ENCODE results near the gene ACAA1. TPM values are rescaled to one million over a fixed set of nuclear protein-coding genes. Genes with fewer than 3 reads are reported as not detected.

Gene ACAA1
- total and polyA plus RNA-seq, 9 of the 15 experiments (the other 6 are each of a cell fraction or from before 2014, with no cell fraction given): 4.0 to 88.9 (median 57.2) TPM

DNA sequence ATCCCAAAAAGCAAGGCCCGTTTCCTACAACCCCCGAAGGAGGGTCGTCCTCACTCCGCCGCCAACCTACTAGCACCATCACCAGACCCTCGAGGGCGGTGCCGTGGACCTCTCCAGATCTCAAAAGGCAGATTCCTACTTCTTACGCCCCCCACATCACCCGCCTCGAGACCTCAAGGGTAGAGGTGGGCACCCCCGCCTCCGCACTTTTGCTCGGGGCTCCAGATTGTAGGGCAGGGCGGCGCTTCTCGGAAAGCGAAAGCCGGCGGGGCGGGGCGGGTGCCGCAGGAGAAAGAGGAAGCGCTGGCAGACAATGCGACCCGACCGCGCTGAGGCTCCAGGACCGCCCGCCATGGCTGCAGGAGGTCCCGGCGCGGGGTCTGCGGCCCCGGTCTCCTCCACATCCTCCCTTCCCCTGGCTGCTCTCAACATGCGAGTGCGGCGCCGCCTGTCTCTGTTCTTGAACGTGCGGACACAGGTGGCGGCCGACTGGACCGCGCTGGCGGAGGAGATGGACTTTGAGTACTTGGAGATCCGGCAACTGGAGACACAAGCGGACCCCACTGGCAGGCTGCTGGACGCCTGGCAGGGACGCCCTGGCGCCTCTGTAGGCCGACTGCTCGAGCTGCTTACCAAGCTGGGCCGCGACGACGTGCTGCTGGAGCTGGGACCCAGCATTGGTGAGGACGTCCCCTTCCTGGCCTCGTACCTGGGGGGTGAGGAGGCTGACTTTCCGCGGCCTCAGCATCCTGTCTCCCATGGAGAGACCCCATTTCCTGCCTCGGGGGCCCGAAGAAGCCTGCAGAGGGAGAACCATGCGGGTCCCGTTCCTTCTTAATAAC is 1.6 kb upstream of the ACAA1 start, which contains the start of gene MYD88 (continued):
- TF ChIP-seq, protein P1, sequence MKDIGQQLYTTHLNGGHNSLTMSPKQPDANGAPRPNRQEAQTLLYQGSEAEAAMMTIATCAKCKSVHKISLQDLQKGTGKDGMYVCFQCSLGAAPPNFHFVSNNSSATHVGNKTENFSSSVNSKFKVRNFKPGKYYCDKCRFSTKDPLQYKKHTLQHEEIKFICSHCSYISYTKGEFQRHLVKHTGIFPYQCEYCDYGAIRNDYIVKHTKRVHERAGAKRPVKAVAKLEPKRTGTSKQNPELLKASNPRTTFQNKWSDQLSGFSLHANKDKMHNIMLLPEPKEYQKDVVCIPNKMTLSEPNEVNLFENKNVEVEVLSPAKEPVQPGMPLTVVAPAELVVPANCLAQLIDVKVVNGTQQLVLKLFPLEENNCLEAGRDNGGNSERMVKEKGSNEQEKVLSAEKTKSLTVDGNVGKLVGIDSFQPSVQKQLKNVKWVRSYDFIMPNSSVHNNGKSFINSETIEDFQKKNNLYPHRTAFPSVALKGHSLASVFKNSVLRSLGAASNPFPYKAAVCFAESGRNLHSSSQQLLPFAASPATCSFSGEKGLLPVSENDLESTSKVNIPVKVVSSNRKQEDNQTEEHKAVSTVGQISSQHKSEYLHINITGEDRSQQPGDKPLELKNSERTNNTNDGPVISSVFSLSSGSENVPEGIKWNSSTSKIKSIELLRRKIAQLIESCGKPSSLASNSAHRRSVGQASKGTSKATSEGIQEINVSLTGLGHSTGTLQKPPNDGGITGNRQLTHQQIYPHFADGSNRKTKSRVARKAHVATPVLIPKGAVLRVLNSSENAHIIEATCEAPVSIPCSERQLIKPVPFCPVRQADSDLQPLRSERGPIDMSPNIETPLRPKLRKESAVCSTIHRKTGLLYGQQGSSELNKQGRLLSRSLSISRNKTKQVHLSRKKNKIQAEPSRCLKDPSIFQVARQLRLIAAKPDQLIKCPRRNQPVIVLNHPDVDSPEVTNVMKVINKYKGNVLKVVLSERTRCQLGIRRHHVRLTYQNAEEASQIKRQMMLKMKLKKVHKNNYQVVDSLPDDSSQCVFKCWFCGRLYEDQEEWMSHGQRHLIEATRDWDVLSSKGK (CRISPR knock-in tag; IDR thresholded peaks at IDR 0.05): no peak
- TF ChIP-seq SP1 (CRISPR knock-in tag; IDR thresholded peaks at IDR 0.05) (peak; percentile 61; the same call in 1 of the 2 replicates), U2AF1 (optimal IDR thresholded peaks at IDR 0.05; ENCODE audit: low read depth, low read length) (peak; percentile 51), TAF7 (tag; IDR thresholded peaks at IDR 0.05) (peak; percentile 88), ZBED1 (IDR thresholded peaks at IDR 0.05) (no peak), GTF2A2 (tag; IDR thresholded peaks at IDR 0.05) (0 out of 2 replicates have a peak, but pooled peaks have one; percentile 20), MYNN (IDR thresholded peaks at IDR 0.05) (no peak), MYNN (CRISPR knock-in tag; IDR thresholded peaks at IDR 0.05) (no peak)
- TF ChIP-seq, protein P2, sequence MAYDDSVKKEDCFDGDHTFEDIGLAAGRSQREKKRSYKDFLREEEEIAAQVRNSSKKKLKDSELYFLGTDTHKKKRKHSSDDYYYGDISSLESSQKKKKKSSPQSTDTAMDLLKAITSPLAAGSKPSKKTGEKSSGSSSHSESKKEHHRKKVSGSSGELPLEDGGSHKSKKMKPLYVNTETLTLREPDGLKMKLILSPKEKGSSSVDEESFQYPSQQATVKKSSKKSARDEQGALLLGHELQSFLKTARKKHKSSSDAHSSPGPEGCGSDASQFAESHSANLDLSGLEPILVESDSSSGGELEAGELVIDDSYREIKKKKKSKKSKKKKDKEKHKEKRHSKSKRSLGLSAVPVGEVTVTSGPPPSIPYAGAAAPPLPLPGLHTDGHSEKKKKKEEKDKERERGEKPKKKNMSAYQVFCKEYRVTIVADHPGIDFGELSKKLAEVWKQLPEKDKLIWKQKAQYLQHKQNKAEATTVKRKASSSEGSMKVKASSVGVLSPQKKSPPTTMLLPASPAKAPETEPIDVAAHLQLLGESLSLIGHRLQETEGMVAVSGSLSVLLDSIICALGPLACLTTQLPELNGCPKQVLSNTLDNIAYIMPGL (CRISPR knock-in tag; IDR thresholded peaks at IDR 0.05): no peak
- TF ChIP-seq, protein P3, sequence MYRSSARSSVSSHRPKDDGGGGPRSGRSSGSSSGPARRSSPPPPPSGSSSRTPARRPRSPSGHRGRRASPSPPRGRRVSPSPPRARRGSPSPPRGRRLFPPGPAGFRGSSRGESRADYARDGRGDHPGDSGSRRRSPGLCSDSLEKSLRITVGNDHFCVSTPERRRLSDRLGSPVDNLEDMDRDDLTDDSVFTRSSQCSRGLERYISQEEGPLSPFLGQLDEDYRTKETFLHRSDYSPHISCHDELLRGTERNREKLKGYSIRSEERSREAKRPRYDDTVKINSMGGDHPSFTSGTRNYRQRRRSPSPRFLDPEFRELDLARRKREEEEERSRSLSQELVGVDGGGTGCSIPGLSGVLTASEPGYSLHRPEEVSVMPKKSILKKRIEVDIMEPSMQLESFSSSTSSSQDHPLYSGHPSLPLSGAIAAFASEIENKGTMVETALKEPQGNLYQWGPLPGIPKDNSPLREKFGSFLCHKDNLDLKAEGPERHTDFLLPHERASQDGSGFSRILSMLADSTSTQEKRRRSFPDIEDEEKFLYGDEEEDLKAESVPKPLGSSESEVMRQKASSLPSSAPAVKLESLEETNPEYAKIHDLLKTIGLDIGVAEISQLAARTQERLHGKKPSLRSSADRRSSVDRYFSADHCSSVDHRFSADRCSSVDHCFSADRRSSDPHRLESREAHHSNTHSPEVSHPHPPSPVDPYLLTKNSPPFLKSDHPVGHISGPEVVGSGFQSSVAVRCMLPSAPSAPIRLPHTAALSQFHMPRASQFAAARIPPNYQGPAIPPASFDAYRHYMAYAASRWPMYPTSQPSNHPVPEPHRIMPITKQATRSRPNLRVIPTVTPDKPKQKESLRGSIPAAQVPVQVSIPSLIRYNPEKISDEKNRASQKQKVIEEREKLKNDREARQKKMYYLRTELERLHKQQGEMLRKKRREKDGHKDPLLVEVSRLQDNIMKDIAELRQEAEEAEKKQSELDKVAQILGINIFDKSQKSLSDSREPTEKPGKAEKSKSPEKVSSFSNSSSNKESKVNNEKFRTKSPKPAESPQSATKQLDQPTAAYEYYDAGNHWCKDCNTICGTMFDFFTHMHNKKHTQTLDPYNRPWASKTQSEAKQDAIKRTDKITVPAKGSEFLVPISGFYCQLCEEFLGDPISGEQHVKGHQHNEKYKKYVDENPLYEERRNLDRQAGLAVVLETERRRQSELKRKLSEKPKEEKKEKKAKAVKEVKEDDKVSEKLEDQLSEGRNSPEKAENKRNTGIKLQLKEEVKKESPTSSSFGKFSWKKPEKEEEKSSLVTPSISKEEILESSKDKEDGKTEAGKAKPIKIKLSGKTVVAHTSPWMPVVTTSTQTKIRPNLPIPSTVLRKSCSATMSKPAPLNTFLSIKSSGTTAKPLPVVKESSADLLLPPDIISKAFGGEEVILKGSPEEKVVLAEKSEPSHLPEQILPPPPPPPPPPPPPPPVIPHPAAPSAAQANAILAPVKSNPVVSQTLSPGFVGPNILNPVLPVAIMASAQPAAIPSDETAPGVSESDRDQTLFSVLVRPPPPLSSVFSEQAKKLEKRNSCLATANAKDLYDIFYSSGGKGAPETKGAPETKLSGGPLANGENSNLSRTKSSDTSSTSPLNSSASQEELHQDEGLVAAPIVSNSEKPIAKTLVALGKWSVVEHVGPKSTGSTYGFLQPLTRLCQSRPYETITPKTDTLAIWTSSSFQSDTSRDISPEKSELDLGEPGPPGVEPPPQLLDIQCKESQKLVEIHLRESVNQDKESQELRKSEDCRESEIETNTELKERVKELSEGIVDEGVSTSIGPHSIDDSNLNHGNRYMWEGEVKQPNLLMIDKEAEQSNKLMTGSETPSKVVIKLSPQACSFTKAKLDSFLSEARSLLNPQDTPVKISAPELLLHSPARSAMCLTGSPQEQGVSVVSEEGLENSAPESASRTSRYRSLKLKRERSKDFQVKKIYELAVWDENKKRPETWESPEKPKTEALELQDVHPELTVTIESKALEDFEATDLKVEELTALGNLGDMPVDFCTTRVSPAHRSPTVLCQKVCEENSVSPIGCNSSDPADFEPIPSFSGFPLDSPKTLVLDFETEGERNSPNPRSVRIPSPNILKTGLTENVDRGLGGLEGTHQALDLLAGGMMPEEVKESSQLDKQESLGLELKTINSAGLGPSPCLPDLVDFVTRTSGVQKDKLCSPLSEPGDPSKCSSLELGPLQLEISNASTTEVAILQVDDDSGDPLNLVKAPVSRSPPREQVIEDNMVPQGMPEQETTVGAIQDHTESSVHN (IDR thresholded peaks at IDR 0.05; ENCODE audit: borderline replicate concordance in 1 of 2, low read depth in 1 of 2): no peak
- TF ChIP-seq, protein P4, sequence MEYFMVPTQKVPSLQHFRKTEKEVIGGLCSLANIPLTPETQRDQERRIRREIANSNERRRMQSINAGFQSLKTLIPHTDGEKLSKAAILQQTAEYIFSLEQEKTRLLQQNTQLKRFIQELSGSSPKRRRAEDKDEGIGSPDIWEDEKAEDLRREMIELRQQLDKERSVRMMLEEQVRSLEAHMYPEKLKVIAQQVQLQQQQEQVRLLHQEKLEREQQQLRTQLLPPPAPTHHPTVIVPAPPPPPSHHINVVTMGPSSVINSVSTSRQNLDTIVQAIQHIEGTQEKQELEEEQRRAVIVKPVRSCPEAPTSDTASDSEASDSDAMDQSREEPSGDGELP (CRISPR knock-in tag; IDR thresholded peaks at IDR 0.05; ENCODE audit: borderline replicate concordance): peak; percentile 55; the same call in 1 of the 2 replicates

All from K562 (cell line).